ENCODE measurements around the gene HTR7.

DNA sequence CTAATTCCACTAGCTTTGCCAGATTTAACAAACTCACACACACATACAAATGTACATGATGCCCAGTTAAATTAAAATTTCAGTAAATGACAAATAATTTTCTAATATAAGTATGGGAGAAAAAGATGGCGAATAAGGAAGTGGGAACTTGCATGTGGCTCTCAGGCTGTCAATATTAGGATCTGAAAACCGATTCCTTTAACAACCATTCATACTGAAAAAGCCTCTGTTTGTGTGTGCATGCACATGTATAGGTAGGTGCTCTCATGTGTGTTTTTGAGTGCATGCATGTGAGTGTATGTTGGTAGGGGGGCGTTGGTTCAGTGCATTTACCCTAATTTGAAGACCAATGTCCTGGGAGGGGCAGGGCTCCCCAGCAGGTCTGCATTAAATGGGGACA is 125.3 kb downstream of the HTR7 start:
- TF ChIP-seq EZH2 (IDR thresholded peaks at IDR 0.05) = no peak
- no peak for TF ChIP-seq POLR2AphosphoS5 (IDR thresholded peaks at IDR 0.05; ENCODE audit: borderline replicate concordance, low read depth, low read length)

Measured in SK-N-MC (cell line).